HCT116 (cell line): Measurements from ENCODE around the gene GALK1. TPM values are rescaled to one million over a fixed set of nuclear protein-coding genes. Genes with fewer than 3 reads are reported as not detected.

Experiments
- ATAC-seq: fragments of 200-7000 bp; cut with Tn5 transposase; 2 replicates; pipeline ENCODE4 v1.9.1; 2020; ENCODE audit warnings: mild to moderate bottlenecking, moderate library complexity
- BruUV-seq: library from RNA; stranded (reverse); fragments of 400-500 nt; replicated peaks from 2 replicates; lab custom pipeline; 2021; lab: Mats Ljungman, UMichigan
- CTCF ChIA-PET: fragments of 300-600 bp; sonication (Branson Sonifier 250); formaldehyde crosslinking; loops from one replicate; lab custom pipeline; 2021; ENCODE audit warnings: antibody characterized with exemption; lab: Charles Lee
- POLR2A ChIA-PET: fragments of 300-600, 350-600 bp; sonication (Branson Sonifier 250); formaldehyde crosslinking; loops from one replicate; lab custom pipeline; 2021; ENCODE audit warnings: antibody characterized with exemption; lab: Charles Lee
- RAD21 ChIA-PET, 2 experiments: fragments of 300-600 bp; sonication (Branson Sonifier 250); formaldehyde crosslinking; loops; one replicate each; lab custom pipeline; 2023; ENCODE audit warnings: low total read pairs in 2 of 2; ENCODE audit not compliant: uncharacterized antibody in 2 of 2, unreplicated experiment in 2 of 2, low non-redundant PET in 1 of 2; lab: Charles Lee
- DNase-seq: peaks from one replicate; pipeline ENCODE4 v3.0.0-alpha.2; 2010; ENCODE audit warnings: low read depth, low spot score
- H2AFZ ChIP-seq: fragments of 200-600 bp; shearing (Covaris generic), sonication (generic); 2 replicates; pipeline ENCODE4 v1.6.1; 2017; ENCODE audit warnings: low read depth, mixed run types, mixed read lengths, antibody characterized with exemption, low read length; ENCODE audit not compliant: poor library complexity, severe bottlenecking
- H3K27ac ChIP-seq: 2 replicates; pipeline ENCODE4 v1.5.1; 2012; ENCODE audit warnings: low read depth, low read length
- H3K27me3 ChIP-seq: fragments of 200-600 bp; sonication (generic); 2 replicates; pipeline ENCODE4 v1.6.1; 2016; ENCODE audit warnings: mixed run types, low read length, mixed read lengths; ENCODE audit not compliant: insufficient read depth
- H3K36me3 ChIP-seq, 2 experiments: fragments of 200-500 bp in 1 of 2; fragments of 200-600 bp in 1 of 2; sonication (Bioruptor generic) in 1 of 2; sonication (generic) in 1 of 2; 2 replicates each; pipeline versions ENCODE4 v1.5.1 to v1.6.1; 2014 to 2016; ENCODE audit warnings: low read length in 2 of 2, inconsistent platforms in 1 of 2, mixed read lengths in 1 of 2, mixed run types in 1 of 2; ENCODE audit not compliant: insufficient read depth in 2 of 2, control insufficient read depth in 1 of 2
- H3K4me1 ChIP-seq, 2 experiments: fragments of 200-600 bp in 1 of 2; sonication (generic) in 1 of 2; 2 replicates each; pipeline versions ENCODE4 v1.5.1 to v1.6.1; 2012 to 2017; ENCODE audit warnings: low read length in 2 of 2, inconsistent platforms in 1 of 2, mild to moderate bottlenecking in 1 of 2, mixed read lengths in 1 of 2, mixed run types in 1 of 2, moderate library complexity in 1 of 2; ENCODE audit not compliant: insufficient read depth in 2 of 2, control insufficient read depth in 1 of 2
- H3K4me2 ChIP-seq: fragments of 200-600 bp; sonication (generic); 2 replicates; pipeline ENCODE4 v1.6.1; 2017; ENCODE audit warnings: mixed run types, low read length, mixed read lengths
- H3K4me3 ChIP-seq, 2 experiments: fragments of 200-600 bp in 1 of 2; sonication (generic) in 1 of 2; replicated peaks in 1 of 2; 2 replicates each; pipeline ENCODE4 v1.5.1; 2011 to 2016; ENCODE audit warnings: low read length in 2 of 2, control low read depth in 1 of 2, low read depth in 1 of 2, mild to moderate bottlenecking in 1 of 2, mixed read lengths in 1 of 2, mixed run types in 1 of 2
- H3K79me2 ChIP-seq: fragments of 200-600 bp; sonication (generic); 2 replicates; pipeline ENCODE4 v1.6.1; 2017; ENCODE audit warnings: mild to moderate bottlenecking, mixed run types, low read length, moderate library complexity, mixed read lengths; ENCODE audit not compliant: insufficient read depth
- H3K9ac ChIP-seq: fragments of 200-600 bp; sonication (generic); 2 replicates; pipeline ENCODE4 v1.6.1; 2016; ENCODE audit warnings: low read length, mixed read lengths
- H3K9me2 ChIP-seq: fragments of 200-600 bp; sonication (generic), shearing (Covaris generic); 2 replicates; pipeline ENCODE4 v1.6.1; 2017; ENCODE audit warnings: mixed run types, mild to moderate bottlenecking, moderate library complexity; ENCODE audit not compliant: insufficient read depth
- H3K9me3 ChIP-seq, 2 experiments: fragments of 200-500 bp in 1 of 2; fragments of 200-600 bp in 1 of 2; sonication (Bioruptor generic) in 1 of 2; sonication (generic) in 1 of 2; 2 replicates each; pipeline ENCODE4 v1.6.1; 2014 to 2017; ENCODE audit warnings: low read length in 2 of 2, mixed read lengths in 2 of 2, inconsistent platforms in 1 of 2, low read depth in 1 of 2, mild to moderate bottlenecking in 1 of 2, mixed run types in 1 of 2, moderate library complexity in 1 of 2; ENCODE audit not compliant: control insufficient read depth in 1 of 2, insufficient read depth in 1 of 2
- H4K20me1 ChIP-seq: fragments of 200-600 bp; sonication (generic), shearing (Covaris generic); 2 replicates; pipeline ENCODE4 v1.6.1; 2017; ENCODE audit warnings: mixed run types, mild to moderate bottlenecking, moderate library complexity; ENCODE audit not compliant: insufficient read depth
- CEBPB ChIP-seq: IDR thresholded peaks from 2 replicates; pipeline ENCODE4 v1.6.1; 2012; ENCODE audit warnings: low read depth
- ELF1 ChIP-seq: IDR thresholded peaks from 2 replicates; pipeline ENCODE4 v1.6.1; 2012; ENCODE audit warnings: low read depth, borderline replicate concordance
- JUND ChIP-seq: IDR thresholded peaks from 2 replicates; pipeline ENCODE4 v1.6.1; 2012
- POLR2AphosphoS5 ChIP-seq: IDR thresholded peaks from 2 replicates; pipeline ENCODE4 v1.6.1; 2011; ENCODE audit warnings: mild to moderate bottlenecking, low read depth, low read length, moderate library complexity
- SIN3A ChIP-seq: IDR thresholded peaks from 2 replicates; pipeline ENCODE4 v1.6.1; 2012; ENCODE audit warnings: low read depth
- SP1 ChIP-seq: IDR thresholded peaks from 2 replicates; pipeline ENCODE4 v1.6.1; 2012; ENCODE audit warnings: low read depth
- TCF7L2 ChIP-seq: IDR thresholded peaks from 2 replicates; pipeline ENCODE4 v1.7.0; 2011; ENCODE audit warnings: borderline replicate concordance, inconsistent platforms; ENCODE audit not compliant: insufficient read depth, insufficient read length; ENCODE audit errors: extremely low read depth
- YY1 ChIP-seq: IDR thresholded peaks from 2 replicates; pipeline ENCODE4 v1.6.1; 2011; ENCODE audit warnings: low read length, low read depth, moderate library complexity, mild to moderate bottlenecking; ENCODE audit not compliant: insufficient replicate concordance; ENCODE audit errors: extremely low read depth
- intact Hi-C: fragments of 100-400 bp; cut with micrococcal nuclease; formaldehyde crosslinking; loops from 2 replicates; pipeline ENCODE4 v1.10.0; 2022
- total RNA-seq: library from RNA; stranded (reverse); gene quantifications from one replicate; pipeline ENCODE4 v1.2.1, GENCODE V29; 2021; ENCODE audit not compliant: unreplicated experiment
- TF ChIP-seq, protein P1 (sequence below): IDR thresholded peaks from 2 replicates; pipeline ENCODE4 v1.6.1; 2012
- TF ChIP-seq, protein P2 (sequence below): IDR thresholded peaks from 2 replicates; pipeline ENCODE4 v1.6.1; 2012
- TF ChIP-seq, protein P3 (sequence below): IDR thresholded peaks from 2 replicates; pipeline ENCODE4 v1.6.1; 2012; ENCODE audit warnings: low read depth

Gene GALK1
- total RNA-seq, 1 experiment from 2014 or later = 57.8 TPM

DNA sequence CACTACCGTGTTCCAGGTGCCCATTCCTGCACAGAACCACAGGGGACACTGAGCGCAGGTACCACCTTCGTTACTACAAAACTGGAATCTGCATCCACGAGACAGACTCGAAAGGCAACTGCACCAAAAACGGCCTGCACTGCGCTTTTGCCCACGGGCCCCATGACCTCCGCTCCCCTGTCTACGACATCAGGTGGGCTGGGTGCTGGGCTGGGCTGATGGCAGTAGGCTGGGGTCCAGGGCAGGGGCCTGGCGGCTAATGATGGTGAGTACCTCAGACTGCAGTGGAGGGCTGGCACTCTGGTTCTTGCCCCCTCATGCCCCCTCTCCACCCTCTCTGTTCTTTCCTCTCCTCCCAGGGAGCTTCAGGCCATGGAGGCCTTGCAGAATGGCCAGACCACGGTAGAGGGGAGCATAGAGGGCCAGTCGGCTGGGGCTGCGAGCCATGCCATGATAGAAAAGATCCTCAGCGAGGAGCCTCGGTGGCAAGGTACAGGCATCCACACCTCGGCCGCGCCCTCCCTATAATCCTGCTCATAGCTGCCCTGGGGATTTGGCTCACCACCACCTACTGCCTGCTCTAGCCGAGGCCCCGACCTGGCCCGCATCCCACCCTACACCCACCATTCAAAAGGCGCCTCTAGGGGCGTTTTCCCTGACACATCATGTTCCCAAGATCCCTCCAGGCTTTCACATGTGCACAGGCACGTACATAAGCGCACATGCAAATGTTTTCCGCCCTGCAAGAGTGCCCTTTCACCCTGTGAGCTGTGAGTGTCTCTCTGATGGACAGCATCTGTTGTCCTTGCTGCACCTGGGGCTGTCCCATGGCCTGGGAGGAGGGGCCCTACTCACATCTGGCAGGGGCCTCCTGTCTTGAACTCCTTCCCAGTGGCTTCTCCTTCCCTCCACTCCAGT, 47.4 kb upstream of the GALK1 start:
- no peak overlapping the region for H2AFZ ChIP-seq
- no peak overlapping the region for H3K4me2 ChIP-seq
- H3K27me3 ChIP-seq = no peaks in the 10 kb centered on the region
- CTCF ChIA-PET = no interaction called here
- H3K9ac ChIP-seq = no peak overlapping the region
- TF ChIP-seq, protein P1, sequence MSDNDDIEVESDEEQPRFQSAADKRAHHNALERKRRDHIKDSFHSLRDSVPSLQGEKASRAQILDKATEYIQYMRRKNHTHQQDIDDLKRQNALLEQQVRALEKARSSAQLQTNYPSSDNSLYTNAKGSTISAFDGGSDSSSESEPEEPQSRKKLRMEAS = no peak
- TF ChIP-seq TCF7L2 = no peak
- no peak for TF ChIP-seq SP1
- TF ChIP-seq CEBPB = no peak
- no peak for TF ChIP-seq JUND
- TF ChIP-seq POLR2AphosphoS5 = no peak
- no peak for TF ChIP-seq ELF1
- TF ChIP-seq YY1 = no peak
- TF ChIP-seq, all 23 proteins: peak for 0
- H3K4me1 ChIP-seq = peaks cover 0 to 5% of the 10 kb centered on the region in 2 experiments; a peak in 1 of 4 replicates
- no peak for ATAC-seq
- H3K9me2 ChIP-seq = no peaks in the 10 kb centered on the region
- H3K9me3 ChIP-seq = no peaks in the 10 kb centered on the region
- no peak overlapping the region for H3K27ac ChIP-seq
- no peaks in the 10 kb centered on the region for H4K20me1 ChIP-seq
- POLR2A ChIA-PET = interaction anchor here (0.6 kb wide), 1 partner anchor 32 kb away, joined by 3 read pairs; a partner anchor contains a TSS
- RAD21 ChIA-PET = no interaction called here
- no peak overlapping the region for H3K4me3 ChIP-seq
- H3K36me3 ChIP-seq = peaks cover 19 to 29% of the 10 kb centered on the region in 2 experiments; a peak in 3 of 4 replicates
- intact Hi-C loops = no loop called here
- no TSS peak for BruUV-seq
- no peak for DNase-seq
- H3K79me2 ChIP-seq = no peaks in the 10 kb centered on the region

DNA sequence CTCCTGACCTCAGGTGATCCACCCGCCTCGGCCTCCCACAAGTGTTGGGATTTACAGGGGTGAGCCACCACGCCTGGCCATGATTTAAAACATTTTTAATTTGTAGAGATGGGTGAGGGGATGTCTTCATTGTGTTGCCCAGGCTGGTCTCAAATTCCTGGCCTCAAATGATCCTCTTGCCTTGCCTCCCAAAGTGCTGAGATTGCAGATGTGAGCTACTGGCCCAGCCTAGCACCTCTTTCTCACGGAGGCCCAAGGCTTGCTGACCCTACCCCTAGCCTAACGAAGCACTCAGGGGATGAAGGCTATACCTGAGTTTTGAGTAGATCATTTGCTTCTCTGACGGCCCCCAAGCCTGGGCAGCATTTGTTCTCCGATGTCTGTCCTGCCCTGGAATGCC, 46.2 kb upstream of the GALK1 start:
- peaks cover 0 to 5% of the 10 kb centered on the region in 2 experiments; a peak in 1 of 4 replicates for H3K4me1 ChIP-seq
- H3K9ac ChIP-seq = no peak overlapping the region
- intact Hi-C loops = no loop called here
- CTCF ChIA-PET = no interaction called here
- no TSS peak for BruUV-seq
- peaks cover 19 to 28% of the 10 kb centered on the region in 2 experiments; a peak in 3 of 4 replicates for H3K36me3 ChIP-seq
- H3K27me3 ChIP-seq = no peaks in the 10 kb centered on the region
- POLR2A ChIA-PET = no interaction called here
- DNase-seq = no peak
- H3K27ac ChIP-seq = no peak overlapping the region
- RAD21 ChIA-PET = no interaction called here
- no peaks in the 10 kb centered on the region for H3K79me2 ChIP-seq
- no peak overlapping the region for H3K4me3 ChIP-seq
- H3K4me2 ChIP-seq = no peak overlapping the region
- no peak overlapping the region for H2AFZ ChIP-seq
- H3K9me3 ChIP-seq = no peaks in the 10 kb centered on the region
- no peaks in the 10 kb centered on the region for H4K20me1 ChIP-seq
- H3K9me2 ChIP-seq = no peaks in the 10 kb centered on the region
- TF ChIP-seq, protein P2, sequence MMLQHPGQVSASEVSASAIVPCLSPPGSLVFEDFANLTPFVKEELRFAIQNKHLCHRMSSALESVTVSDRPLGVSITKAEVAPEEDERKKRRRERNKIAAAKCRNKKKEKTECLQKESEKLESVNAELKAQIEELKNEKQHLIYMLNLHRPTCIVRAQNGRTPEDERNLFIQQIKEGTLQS = no peak
- no peak for TF ChIP-seq SIN3A
- TF ChIP-seq, protein P3, sequence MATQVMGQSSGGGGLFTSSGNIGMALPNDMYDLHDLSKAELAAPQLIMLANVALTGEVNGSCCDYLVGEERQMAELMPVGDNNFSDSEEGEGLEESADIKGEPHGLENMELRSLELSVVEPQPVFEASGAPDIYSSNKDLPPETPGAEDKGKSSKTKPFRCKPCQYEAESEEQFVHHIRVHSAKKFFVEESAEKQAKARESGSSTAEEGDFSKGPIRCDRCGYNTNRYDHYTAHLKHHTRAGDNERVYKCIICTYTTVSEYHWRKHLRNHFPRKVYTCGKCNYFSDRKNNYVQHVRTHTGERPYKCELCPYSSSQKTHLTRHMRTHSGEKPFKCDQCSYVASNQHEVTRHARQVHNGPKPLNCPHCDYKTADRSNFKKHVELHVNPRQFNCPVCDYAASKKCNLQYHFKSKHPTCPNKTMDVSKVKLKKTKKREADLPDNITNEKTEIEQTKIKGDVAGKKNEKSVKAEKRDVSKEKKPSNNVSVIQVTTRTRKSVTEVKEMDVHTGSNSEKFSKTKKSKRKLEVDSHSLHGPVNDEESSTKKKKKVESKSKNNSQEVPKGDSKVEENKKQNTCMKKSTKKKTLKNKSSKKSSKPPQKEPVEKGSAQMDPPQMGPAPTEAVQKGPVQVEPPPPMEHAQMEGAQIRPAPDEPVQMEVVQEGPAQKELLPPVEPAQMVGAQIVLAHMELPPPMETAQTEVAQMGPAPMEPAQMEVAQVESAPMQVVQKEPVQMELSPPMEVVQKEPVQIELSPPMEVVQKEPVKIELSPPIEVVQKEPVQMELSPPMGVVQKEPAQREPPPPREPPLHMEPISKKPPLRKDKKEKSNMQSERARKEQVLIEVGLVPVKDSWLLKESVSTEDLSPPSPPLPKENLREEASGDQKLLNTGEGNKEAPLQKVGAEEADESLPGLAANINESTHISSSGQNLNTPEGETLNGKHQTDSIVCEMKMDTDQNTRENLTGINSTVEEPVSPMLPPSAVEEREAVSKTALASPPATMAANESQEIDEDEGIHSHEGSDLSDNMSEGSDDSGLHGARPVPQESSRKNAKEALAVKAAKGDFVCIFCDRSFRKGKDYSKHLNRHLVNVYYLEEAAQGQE = no peak
- TF ChIP-seq, protein P1 = no peak
- TF ChIP-seq, all 23 proteins: peak for 0
- ATAC-seq = no peak
